K562 (cell line): ENCODE results near the gene PEPD.

Experiments used
- EZH2 ChIP-seq: IDR thresholded peaks from 2 replicates; pipeline ENCODE4 v1.6.1; 2012; ENCODE audit warnings: low read depth, mild to moderate bottlenecking, inconsistent platforms, low read length, borderline replicate concordance
- MLX ChIP-seq, 2 experiments: fragments of 450-650 bp in 1 of 2; sonication (generic) in 1 of 2; formaldehyde crosslinking; conservative IDR thresholded peaks; 2 replicates each; pipeline versions ENCODE4 v1.4.0 to v1.8.1; 2020 to 2022; ENCODE audit warnings: mild to moderate bottlenecking in 1 of 2, missing genetic modification reagents in 1 of 2
- NR3C1 ChIP-seq: sonication (generic); formaldehyde crosslinking; IDR thresholded peaks from 2 replicates; pipeline ENCODE4 v1.8.1; 2022; ENCODE audit warnings: missing genetic modification reagents
- RFX7 ChIP-seq: fragments of 250-450 bp; sonication (Bioruptor Pico); IDR thresholded peaks from 2 replicates; pipeline ENCODE4 v1.5.1; 2021; ENCODE audit warnings: mild to moderate bottlenecking
- TAF1 ChIP-seq: IDR thresholded peaks from 2 replicates; pipeline ENCODE4 v1.6.1; 2011; ENCODE audit warnings: mild to moderate bottlenecking, low read length, moderate library complexity; ENCODE audit not compliant: insufficient read depth, control insufficient read depth, severe bottlenecking; ENCODE audit errors: extremely low read depth
- TRIM28 ChIP-seq: fragments of 450-650 bp; IDR thresholded peaks from 2 replicates; pipeline ENCODE4 v1.6.1; 2017
- TF ChIP-seq, protein P1 (sequence below), 3 experiments: IDR thresholded peaks in 2 of 3; conservative IDR thresholded peaks in 1 of 3; 2 replicates each; pipeline ENCODE4 v1.5.1; 2011 to 2012; ENCODE audit warnings: low read length in 3 of 3, mild to moderate bottlenecking in 3 of 3, control low read depth in 2 of 3, improper control_type of control experiment in 1 of 3, inconsistent platforms in 1 of 3, low read depth in 1 of 3, mixed read lengths in 1 of 3, moderate library complexity in 1 of 3; ENCODE audit not compliant: insufficient read depth in 2 of 3

GRCh38 chr19:33470040-33470330 is 51.6 kb downstream of the PEPD start:
- no peak for TF ChIP-seq TRIM28
- no peak for TF ChIP-seq TAF1
- TF ChIP-seq RFX7, result no peak
- TF ChIP-seq, protein P1, sequence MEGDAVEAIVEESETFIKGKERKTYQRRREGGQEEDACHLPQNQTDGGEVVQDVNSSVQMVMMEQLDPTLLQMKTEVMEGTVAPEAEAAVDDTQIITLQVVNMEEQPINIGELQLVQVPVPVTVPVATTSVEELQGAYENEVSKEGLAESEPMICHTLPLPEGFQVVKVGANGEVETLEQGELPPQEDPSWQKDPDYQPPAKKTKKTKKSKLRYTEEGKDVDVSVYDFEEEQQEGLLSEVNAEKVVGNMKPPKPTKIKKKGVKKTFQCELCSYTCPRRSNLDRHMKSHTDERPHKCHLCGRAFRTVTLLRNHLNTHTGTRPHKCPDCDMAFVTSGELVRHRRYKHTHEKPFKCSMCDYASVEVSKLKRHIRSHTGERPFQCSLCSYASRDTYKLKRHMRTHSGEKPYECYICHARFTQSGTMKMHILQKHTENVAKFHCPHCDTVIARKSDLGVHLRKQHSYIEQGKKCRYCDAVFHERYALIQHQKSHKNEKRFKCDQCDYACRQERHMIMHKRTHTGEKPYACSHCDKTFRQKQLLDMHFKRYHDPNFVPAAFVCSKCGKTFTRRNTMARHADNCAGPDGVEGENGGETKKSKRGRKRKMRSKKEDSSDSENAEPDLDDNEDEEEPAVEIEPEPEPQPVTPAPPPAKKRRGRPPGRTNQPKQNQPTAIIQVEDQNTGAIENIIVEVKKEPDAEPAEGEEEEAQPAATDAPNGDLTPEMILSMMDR (IDR thresholded peaks at IDR 0.05 in 2 of 3, conservative IDR thresholded peaks at IDR 0.05 in 1 of 3; ENCODE audit: insufficient read depth in 2 of 3, low read depth in 1 of 3, low read length in 3 of 3), result no peak
- TF ChIP-seq EZH2, result no peak
- TF ChIP-seq NR3C1 (CRISPR knock-in tag), result no peak
- TF ChIP-seq MLX (CRISPR knock-in tag; conservative IDR thresholded peaks at IDR 0.05), result no peak
